T-helper 1 cell treated with Interleukin-12 subunit alpha and Interleukin-12 subunit beta and Interleukin-4 antibody, amounts not matched to agents 30 μg/mL and 1 μg/mL, for 36 hours (primary cell): ENCODE results near the gene DNAJB2.
A peak's percentile ranks its signal among the peaks of the same experiment; 100 is the strongest.

Experiments
- H3K27ac Mint-ChIP-seq: one replicate; pipeline ENCODE4 v1.8.0; 2021; ENCODE audit warnings: mild to moderate bottlenecking, mixed read lengths
- H3K27me3 Mint-ChIP-seq: one replicate; pipeline ENCODE4 v1.8.0; 2021; ENCODE audit warnings: low read depth, mixed read lengths
- H3K36me3 Mint-ChIP-seq: one replicate; pipeline ENCODE4 v1.8.0; 2021; ENCODE audit warnings: low read depth, mixed read lengths
- H3K4me1 Mint-ChIP-seq: one replicate; pipeline ENCODE4 v1.8.0; 2021; ENCODE audit warnings: low read depth, mixed read lengths
- H3K4me3 Mint-ChIP-seq: one replicate; pipeline ENCODE4 v1.8.0; 2021; ENCODE audit warnings: mild to moderate bottlenecking, moderate library complexity, mixed read lengths
- H3K9me3 Mint-ChIP-seq: one replicate; pipeline ENCODE4 v1.8.0; 2021; ENCODE audit warnings: mixed read lengths

Gene DNAJB2

DNA sequence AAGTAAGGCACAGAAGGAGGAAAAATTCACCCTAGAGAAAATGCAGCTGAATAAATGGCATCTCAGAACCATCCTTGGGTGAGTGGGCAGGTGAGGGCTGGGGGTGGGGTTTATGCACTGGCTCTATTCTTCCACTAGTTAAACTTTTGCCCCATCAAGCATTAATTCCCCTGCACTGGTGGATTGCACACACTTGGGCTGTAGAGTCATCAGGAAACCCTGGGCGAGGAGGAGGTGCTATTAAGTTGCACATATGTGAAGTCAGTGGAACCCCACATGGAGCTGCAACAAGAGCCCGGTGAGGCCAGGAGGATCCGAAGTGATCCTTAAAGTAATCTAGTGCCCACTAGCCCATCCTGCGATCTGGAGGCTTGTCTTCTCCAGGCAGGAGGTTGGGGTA lies 6.8 kb upstream of the DNAJB2 start:
- Mint-ChIP-seq H3K36me3 (no peaks in the 10 kb centered on the region), H3K27ac (no peak overlapping the region), H3K27me3 (peaks cover 10% of the 10 kb centered on the region), H3K4me3 (no peak overlapping the region), H3K4me1 (peaks cover 3% of the 10 kb centered on the region), H3K9me3 (no peaks in the 10 kb centered on the region)

DNA sequence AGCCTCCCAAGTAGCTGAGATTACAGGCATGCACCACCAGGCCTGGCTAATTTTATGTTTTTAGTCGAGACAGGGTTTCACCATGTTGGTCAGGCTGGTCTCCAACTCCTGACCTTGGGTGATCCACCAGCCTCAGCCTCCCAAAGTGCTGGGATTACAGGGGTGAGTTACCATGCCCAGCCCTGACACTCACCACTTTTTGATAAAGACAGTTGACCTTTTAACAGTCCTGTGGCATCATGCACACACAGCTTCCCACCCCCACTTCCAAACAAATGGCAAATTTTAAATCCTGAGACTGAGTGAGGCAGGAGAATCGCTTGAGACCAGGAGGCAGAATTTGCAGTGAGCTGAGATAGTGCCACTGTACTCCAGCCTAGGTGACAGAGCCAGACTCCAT lies 6.2 kb upstream of the DNAJB2 start:
- Mint-ChIP-seq H3K27ac (no peak overlapping the region), H3K4me3 (no peak overlapping the region), H3K4me1 (peaks cover 9% of the 10 kb centered on the region), H3K9me3 (no peaks in the 10 kb centered on the region), H3K27me3 (peaks cover 10% of the 10 kb centered on the region), H3K36me3 (no peaks in the 10 kb centered on the region)

DNA sequence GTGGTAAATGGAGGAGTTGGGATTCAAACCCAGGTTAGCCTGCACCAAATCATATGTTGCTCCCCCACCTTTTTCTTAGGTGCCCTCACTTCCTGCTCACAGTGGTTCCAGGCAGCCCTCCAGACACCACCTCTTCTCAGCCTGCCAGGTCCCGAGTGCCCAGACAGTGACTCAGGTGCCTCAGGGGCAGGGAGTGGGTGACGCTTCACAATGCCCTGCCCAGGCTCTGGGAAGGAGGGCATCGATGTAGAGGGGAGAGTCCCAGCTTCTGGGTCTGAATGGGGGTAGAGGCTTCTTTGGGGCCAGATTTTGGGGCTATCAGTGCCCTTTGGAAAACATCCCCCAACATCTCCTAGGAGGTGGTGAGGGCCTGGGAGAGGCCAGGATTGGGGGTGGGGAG lies 5.2 kb upstream of the DNAJB2 start:
- Mint-ChIP-seq H3K36me3 (no peaks in the 10 kb centered on the region), H3K27ac (no peak overlapping the region), H3K27me3 (peaks cover 10% of the 10 kb centered on the region), H3K9me3 (no peaks in the 10 kb centered on the region), H3K4me1 (peaks cover 19% of the 10 kb centered on the region), H3K4me3 (no peak overlapping the region)

GRCh38 chr2:219274361-219274921 lies 4.7 kb upstream of the DNAJB2 start:
- Mint-ChIP-seq H3K4me3 (no peak overlapping the region), H3K36me3 (no peaks in the 10 kb centered on the region), H3K9me3 (no peaks in the 10 kb centered on the region), H3K27ac (no peak overlapping the region), H3K27me3 (peaks cover 10% of the 10 kb centered on the region), H3K4me1 (peaks cover 20% of the 10 kb centered on the region)

- peak overlapping the region; percentile 98 for H3K27ac Mint-ChIP-seq
Observed at GRCh38 chr2:219277703-219278654, 1.2 kb upstream of the DNAJB2 start.

DNA sequence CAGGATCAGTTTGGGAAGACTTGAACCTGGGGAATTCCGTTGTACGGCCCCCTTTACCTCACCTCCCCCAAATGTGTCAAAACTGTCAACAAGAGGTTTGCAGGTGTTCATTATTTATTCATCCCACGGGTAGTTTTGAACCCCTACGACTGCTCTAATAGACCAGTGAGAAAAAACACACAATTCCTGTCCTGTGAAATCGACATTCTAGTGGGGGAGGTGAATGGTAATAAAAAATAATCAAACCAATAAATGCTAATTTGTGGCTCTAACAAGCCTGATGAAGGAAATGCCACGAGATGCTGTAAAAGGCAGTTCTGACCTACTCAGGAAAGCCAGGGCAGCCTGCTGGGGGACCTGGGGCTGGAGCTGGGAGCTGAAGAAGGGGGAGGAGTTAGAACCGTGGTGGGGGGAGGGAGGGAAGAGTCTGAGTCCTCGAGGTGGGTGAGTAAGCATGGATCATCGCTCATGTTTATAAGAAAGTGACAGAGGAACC lies 463 bp upstream of the DNAJB2 start:
- H3K9me3 Mint-ChIP-seq, result no peaks in the 10 kb centered on the region
- H3K36me3 Mint-ChIP-seq, result peaks cover 13% of the 10 kb centered on the region
- H3K27me3 Mint-ChIP-seq, result peaks cover 4% of the 10 kb centered on the region
- H3K4me3 Mint-ChIP-seq, result peak overlapping the region; percentile 98
- peak overlapping the region; percentile 98 for H3K27ac Mint-ChIP-seq
- peaks cover 35% of the 10 kb centered on the region for H3K4me1 Mint-ChIP-seq

More at GRCh38 chr2:219277703-219278654, 1.2 kb upstream of the DNAJB2 start:
- Mint-ChIP-seq H3K36me3 (peaks cover 10% of the 10 kb centered on the region), H3K4me3 (peak overlapping the region; percentile 98), H3K9me3 (no peaks in the 10 kb centered on the region), H3K27me3 (peaks cover 4% of the 10 kb centered on the region), H3K4me1 (peaks cover 35% of the 10 kb centered on the region)

DNA sequence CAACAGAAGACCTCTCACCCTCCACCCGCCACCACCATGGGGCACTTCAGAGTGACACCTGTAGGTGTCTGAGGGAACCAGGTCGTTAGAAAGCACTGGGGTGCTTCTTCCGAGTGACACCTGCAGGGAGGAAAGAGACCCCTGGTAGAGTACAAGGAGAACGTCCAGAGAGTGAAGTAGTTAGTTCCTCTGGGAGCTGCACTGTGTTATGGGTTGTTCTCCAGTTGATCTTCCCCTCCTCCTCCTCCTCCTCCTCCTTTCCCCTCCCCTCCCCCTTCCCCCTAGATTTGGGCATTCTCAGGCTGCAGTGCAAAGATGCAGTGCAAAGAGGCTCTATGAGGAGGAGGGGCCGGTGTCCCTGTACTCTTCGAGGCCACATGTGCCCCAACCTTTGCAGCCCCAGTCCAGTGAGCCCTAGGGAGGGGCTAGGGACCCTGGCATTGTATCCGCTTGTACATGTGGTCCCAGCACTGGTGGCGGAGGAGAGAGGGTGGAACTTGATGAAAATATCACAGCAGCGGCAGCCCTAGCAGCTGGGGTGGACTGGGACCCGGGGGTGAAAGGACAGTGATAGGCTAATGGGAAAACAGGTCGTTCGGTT lies 850 bp downstream of the DNAJB2 start:
- peaks cover 35% of the 10 kb centered on the region for H3K4me1 Mint-ChIP-seq
- no peaks in the 10 kb centered on the region for H3K9me3 Mint-ChIP-seq
- peaks cover 13% of the 10 kb centered on the region for H3K36me3 Mint-ChIP-seq
- peak overlapping the region; percentile 99 for H3K27ac Mint-ChIP-seq
- peak overlapping the region; percentile 98 for H3K4me3 Mint-ChIP-seq
- H3K27me3 Mint-ChIP-seq, result no peaks in the 10 kb centered on the region

DNA sequence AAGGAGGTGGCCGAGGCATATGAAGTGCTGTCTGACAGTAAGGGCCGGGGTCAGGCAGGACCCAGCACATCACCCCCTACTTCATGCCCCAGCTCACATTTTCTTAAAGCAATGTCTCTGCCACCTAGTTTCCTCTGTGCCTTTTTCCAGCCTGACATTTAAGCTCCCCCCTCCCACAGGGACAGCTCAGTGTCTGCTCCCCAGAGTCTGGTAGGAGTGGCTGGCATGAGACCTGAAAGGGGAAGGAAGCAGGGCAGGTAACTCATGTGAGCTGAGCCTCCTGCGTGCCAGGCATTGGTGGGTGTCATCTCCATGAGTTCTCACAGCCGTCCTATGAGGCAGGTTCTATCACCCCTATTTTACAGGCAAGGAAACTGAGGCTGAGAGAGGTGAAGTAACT lies 1.5 kb downstream of the DNAJB2 start:
- peaks cover 16% of the 10 kb centered on the region for H3K36me3 Mint-ChIP-seq
- H3K4me3 Mint-ChIP-seq, result peak overlapping the region; percentile 98
- H3K9me3 Mint-ChIP-seq, result no peaks in the 10 kb centered on the region
- peak overlapping the region; percentile 99 for H3K27ac Mint-ChIP-seq
- H3K27me3 Mint-ChIP-seq, result no peaks in the 10 kb centered on the region
- peaks cover 36% of the 10 kb centered on the region for H3K4me1 Mint-ChIP-seq

DNA sequence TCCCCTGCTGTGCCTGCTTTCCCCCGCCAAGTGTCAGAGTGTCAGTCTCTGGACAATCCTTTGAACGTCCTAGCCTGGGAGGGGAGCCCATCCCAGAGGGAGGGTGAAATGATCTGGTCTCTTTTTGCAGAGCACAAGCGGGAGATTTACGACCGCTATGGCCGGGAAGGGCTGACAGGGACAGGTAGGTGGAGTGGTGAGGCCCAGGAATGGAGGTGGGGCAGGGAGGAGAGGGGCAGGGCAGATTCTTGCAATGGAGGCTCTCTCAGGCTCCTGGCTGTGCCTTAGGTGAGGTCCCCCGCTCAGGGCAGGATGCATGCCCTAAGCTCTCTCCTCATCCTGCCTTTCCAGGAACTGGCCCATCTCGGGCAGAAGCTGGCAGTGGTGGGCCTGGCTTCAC lies 2.4 kb downstream of the DNAJB2 start:
- Mint-ChIP-seq H3K27ac (no peak overlapping the region), H3K4me1 (peaks cover 36% of the 10 kb centered on the region), H3K4me3 (no peak overlapping the region), H3K36me3 (peaks cover 16% of the 10 kb centered on the region), H3K27me3 (no peaks in the 10 kb centered on the region), H3K9me3 (no peaks in the 10 kb centered on the region)

DNA sequence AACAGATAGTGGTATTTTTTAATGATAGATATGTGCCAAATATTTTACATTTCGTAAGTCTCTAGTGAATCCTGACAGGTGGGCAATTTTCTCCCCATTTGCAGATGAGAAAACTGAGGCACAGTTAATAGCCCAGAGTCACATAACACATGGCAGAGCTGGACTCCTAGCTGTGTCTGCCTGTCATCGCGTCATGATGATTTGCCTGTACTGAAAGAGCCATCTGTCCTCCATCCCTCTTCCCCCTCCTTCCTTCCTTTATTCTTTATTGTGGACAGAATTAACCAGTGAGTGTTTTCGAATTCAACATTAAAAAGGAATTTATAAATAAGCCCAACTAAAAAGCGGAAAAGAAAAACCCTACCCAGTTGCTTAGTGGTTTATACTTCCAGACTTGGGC lies 3.2 kb downstream of the DNAJB2 start:
- H3K9me3 Mint-ChIP-seq, result no peaks in the 10 kb centered on the region
- peaks cover 16% of the 10 kb centered on the region for H3K36me3 Mint-ChIP-seq
- peak overlapping the region; percentile 0 for H3K27ac Mint-ChIP-seq
- no peak overlapping the region for H3K4me3 Mint-ChIP-seq
- peaks cover 33% of the 10 kb centered on the region for H3K4me1 Mint-ChIP-seq
- H3K27me3 Mint-ChIP-seq, result no peaks in the 10 kb centered on the region

GRCh38 chr2:219282943-219283581 lies 3.9 kb downstream of the DNAJB2 start:
- Mint-ChIP-seq H3K36me3 (peaks cover 16% of the 10 kb centered on the region), H3K4me1 (peaks cover 26% of the 10 kb centered on the region), H3K9me3 (no peaks in the 10 kb centered on the region), H3K27ac (peak overlapping the region; percentile 0), H3K27me3 (no peaks in the 10 kb centered on the region), H3K4me3 (no peak overlapping the region)

DNA sequence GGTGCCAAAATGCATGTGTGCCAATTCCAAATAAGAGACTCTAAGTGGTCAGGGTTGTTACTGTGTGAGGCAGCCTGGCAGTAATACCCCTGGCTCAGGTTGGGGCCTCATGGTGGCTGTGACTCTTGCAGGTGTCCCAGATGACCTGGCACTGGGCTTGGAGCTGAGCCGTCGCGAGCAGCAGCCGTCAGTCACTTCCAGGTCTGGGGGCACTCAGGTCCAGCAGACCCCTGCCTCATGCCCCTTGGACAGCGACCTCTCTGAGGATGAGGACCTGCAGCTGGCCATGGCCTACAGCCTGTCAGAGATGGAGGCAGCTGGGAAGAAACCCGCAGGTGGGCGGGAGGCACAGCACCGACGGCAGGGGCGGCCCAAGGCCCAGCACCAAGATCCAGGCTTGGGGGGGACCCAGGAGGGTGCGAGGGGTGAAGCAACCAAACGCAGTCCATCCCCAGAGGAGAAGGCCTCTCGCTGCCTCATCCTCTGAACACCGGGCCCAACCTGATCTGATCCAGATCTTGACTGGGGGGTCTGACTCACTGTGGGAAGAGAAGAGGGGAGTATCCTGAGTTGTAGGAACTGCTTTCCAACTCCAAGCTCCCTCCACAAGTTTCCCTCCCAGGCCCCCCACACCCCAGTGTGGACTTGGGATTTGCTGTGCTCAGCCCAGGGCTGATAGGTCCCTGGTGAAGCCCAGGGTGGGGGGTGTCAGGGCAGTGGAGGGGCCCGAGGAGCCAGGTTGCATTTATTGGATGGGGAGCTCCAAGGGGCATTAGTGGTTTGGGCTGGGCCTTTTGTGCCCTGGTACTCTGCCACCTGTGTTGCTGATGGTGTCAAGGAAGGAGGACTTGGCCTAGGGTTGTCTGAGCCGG lies 5.6 kb downstream of the DNAJB2 start:
- no peaks in the 10 kb centered on the region for H3K9me3 Mint-ChIP-seq
- no peak overlapping the region for H3K27ac Mint-ChIP-seq
- H3K36me3 Mint-ChIP-seq, result peaks cover 15% of the 10 kb centered on the region
- no peak overlapping the region for H3K4me3 Mint-ChIP-seq
- H3K4me1 Mint-ChIP-seq, result peaks cover 15% of the 10 kb centered on the region
- no peaks in the 10 kb centered on the region for H3K27me3 Mint-ChIP-seq

DNA sequence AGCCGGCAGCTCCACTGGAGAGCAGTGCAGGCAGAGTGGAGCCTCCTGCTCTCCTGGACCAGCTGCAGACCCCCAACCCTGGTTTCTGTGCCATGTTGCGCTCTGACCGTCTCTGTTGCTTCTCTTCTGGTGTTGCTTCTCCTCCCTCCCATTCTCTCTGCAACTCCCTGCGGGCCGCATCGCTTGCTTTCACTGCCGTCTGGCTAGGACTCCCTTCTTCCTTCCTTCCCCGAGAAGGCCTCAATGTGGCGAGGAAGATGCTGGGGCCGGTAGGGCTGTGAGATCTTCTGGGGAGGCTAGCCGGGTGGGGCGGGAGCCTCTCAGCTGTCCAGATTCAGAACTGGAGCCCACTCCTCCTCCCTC lies 6.2 kb downstream of the DNAJB2 start:
- Mint-ChIP-seq H3K27ac (no peak overlapping the region), H3K4me3 (no peak overlapping the region), H3K4me1 (peaks cover 9% of the 10 kb centered on the region), H3K27me3 (no peaks in the 10 kb centered on the region), H3K36me3 (peaks cover 14% of the 10 kb centered on the region), H3K9me3 (no peaks in the 10 kb centered on the region)
